HAP-1 (cell line): Measurements from ENCODE around the gene SEC23B.
A peak's percentile ranks its signal among the peaks of the same experiment; 100 is the strongest.
"Not testable (repeated sequence)": the region's sequence is repeated elsewhere in the genome, so short reads cannot be mapped to it uniquely, and the experiment has no call there.

Source experiments
- DNase-seq, 2 experiments: peaks; one replicate each; pipeline ENCODE4 v3.0.0-alpha.2; 2016 to 2020; ENCODE audit warnings: low spot score in 2 of 2
- H3K27me3 ChIP-seq: fragments of 250-450 bp; sonication (Bioruptor Pico); 2 replicates; pipeline ENCODE4 v1.5.1; 2020; ENCODE audit warnings: low read depth, mild to moderate bottlenecking, moderate library complexity
- H3K36me3 ChIP-seq: fragments of 250-450 bp; sonication (Bioruptor Pico); replicated peaks from 2 replicates; pipeline ENCODE4 v1.5.1; 2020; ENCODE audit warnings: mild to moderate bottlenecking
- H3K4me1 ChIP-seq: fragments of 250-450 bp; sonication (Bioruptor Pico); 2 replicates; pipeline ENCODE4 v1.5.1; 2020; ENCODE audit warnings: mild to moderate bottlenecking
- H3K4me3 ChIP-seq: fragments of 250-450 bp; sonication (Bioruptor Pico); 2 replicates; pipeline ENCODE4 v1.5.1; 2020; ENCODE audit warnings: mild to moderate bottlenecking, moderate library complexity
- H3K9me3 ChIP-seq: fragments of 250-450 bp; sonication (Bioruptor Pico); 2 replicates; pipeline ENCODE4 v1.5.1; 2020; ENCODE audit warnings: mild to moderate bottlenecking, moderate library complexity
- in situ Hi-C: fragments of 300-500 bp; cut with MboI; formaldehyde crosslinking; loops from 3 replicates; pipeline ENCODE4 v1.14.3; 2020; ENCODE audit warnings: low sequenced_read_pairs, inconsistent platforms, mixed read lengths

The SEC23B gene

GRCh38 chr20:18507218-18508191 lies at the start of gene SEC23B:
TSS of gene SEC23B (plus strand) at chr20:18507940. CDS start at chr20:18510836, 2,896 bp downstream.
- peaks cover 28% of the 10 kb centered on the region for H3K36me3 ChIP-seq
- H3K9me3 ChIP-seq: no peaks in the 10 kb centered on the region
- H3K4me1 ChIP-seq: peaks cover 7% of the 10 kb centered on the region
- in situ Hi-C loops: no loop called here
- H3K4me3 ChIP-seq: peak within 1 kb of the TSS; percentile 90
- no peaks in the 10 kb centered on the region for H3K27me3 ChIP-seq
- peak; percentile 97 to 98 for DNase-seq

GRCh38 chr20:18465536-18466200 lies 42.1 kb upstream of the SEC23B start:
- Histone ChIP-seq H3K36me3 (peaks cover 4% of the 10 kb centered on the region; the same call in 1 of the 2 replicates), H3K4me3 (no peak overlapping the region), H3K27me3 (no peaks in the 10 kb centered on the region), H3K9me3 (no peaks in the 10 kb centered on the region), H3K4me1 (peaks cover 15% of the 10 kb centered on the region)
- in situ Hi-C loops: no loop called here
- DNase-seq: no peak

DNA sequence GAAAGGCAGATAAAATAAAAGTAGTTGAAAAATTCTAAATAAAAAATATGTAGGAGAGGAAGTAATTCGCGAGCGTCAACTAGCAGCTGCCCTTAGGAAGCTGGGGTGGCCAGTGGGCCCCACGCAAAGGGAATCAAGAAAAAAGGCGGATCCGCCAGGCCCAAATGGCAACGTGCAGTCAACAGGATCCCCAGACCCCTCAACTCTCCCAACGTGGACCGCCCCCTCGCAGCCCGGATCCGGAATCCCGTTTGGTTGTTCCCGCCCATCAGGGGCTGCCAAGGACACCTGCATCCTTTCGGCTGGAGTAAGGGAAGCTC lies 41.2 kb upstream of the SEC23B start:
- Histone ChIP-seq H3K36me3 (peaks cover 10% of the 10 kb centered on the region), H3K9me3 (no peaks in the 10 kb centered on the region), H3K4me1 (peaks cover 15% of the 10 kb centered on the region), H3K27me3 (no peaks in the 10 kb centered on the region), H3K4me3 (peak overlapping the region; percentile 98)
- no peak for DNase-seq
- in situ Hi-C loops: no loop called here

DNA sequence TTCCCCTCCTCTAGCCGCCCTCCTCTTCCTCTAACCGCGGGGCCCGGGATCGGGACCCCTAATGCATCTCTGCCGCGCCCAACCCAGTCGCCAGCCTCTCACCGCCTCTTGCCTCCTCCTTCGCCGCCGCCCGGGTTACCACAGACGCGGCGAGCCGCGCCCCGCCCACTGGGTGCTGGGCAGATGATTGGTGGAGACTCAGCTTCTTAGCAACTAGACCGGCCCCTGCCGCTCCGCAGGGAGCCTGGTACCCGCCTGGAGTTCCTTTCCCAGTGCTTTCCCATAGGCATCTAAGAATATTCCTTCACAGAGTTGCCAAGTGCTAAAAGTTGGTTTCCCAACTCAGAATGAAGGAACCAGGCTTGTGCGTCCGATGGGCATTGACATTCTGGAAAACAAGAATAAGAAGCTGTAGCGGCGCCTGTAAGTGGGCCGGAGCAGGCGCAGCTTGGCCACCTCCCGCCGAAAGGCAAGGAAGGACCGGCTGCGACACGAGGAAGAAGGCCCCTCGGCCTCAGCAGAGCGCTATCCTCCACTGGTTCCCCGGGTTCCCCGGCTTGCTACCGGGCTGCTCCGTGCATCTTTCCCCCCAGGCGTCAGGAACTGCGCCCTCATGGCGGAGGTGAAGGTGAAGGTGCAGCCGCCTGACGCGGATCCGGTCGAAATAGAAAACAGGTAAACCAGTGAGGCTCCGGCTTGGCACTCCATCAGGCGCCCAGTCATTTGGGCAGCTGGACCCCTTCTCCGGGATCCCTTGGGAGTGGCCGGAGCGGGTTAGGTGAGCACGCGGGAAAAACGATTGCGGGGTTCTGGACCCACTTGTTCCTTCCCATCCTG lies 40.6 kb upstream of the SEC23B start, which contains the start of the genes DZANK1 and POLR3F:
Gene DZANK1, minus strand, starts transcription at position 137 of the 837 bp plus-strand sequence. CDS start 1,672 bp downstream, outside the sequence.
Gene POLR3F, plus strand, starts transcription at position 497 of the 837 bp plus-strand sequence. Its CDS starts 117 bp downstream, at position 614.
- Histone ChIP-seq H3K36me3 (peaks cover 10% of the 10 kb centered on the region), H3K27me3 (no peaks in the 10 kb centered on the region), H3K4me3 (peak within 1 kb of the TSS; percentile 98), H3K4me1 (peaks cover 15% of the 10 kb centered on the region), H3K9me3 (no peaks in the 10 kb centered on the region)
- in situ Hi-C loops: no loop called here
- DNase-seq: peak; percentile 92 to 97

DNA sequence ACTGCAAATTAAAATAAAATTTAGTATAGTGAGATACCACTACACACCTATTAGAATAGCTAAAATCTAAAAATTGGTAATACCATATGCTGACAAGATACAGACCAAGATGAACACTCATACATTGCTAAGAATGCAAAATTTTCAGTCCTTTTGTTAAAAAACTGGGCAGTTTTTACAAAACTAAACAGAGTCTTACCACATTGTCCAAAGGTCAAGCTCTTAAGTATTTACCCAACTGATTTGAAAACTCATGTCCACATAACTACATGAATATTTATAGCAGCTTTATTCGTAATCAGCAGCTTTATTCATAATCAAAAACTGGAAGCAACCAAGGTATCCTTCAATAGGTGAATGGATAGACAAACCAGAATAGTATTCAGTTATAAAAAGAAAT lies 30.5 kb upstream of the SEC23B start:
- in situ Hi-C loops: no loop called here
- peaks cover 65% of the 10 kb centered on the region for H3K36me3 ChIP-seq
- no peaks in the 10 kb centered on the region for H3K9me3 ChIP-seq

DNA sequence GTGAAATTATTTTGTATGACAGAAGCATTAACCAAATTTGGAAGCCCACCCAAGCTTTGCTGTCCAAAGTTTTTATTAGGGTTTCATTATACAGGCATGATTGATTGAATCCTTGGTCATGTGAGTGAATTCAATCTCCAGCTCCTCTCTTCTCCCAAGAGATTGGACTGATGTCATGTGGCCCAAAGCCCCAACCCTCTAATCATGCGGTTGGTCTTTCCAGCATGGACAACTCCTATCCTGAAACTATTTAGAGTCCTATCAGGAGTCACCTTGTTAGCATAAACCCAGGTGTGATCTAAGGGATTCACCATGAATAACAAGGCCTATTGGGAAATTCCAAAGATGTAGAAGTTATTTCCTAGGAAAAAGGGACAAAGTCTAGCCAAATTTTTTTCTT lies 29.9 kb upstream of the SEC23B start:
- Histone ChIP-seq H3K4me3 (no peak overlapping the region), H3K36me3 (peaks cover 69% of the 10 kb centered on the region), H3K27me3 (no peaks in the 10 kb centered on the region), H3K4me1 (no peaks in the 10 kb centered on the region), H3K9me3 (no peaks in the 10 kb centered on the region)
- in situ Hi-C loops: no loop called here
- DNase-seq: no peak

More for the DNA sequence above, 30.5 kb upstream of the SEC23B start:
- H3K27me3 ChIP-seq: no peaks in the 10 kb centered on the region
- DNase-seq: no peak
- H3K4me3 ChIP-seq: no peak overlapping the region
- H3K4me1 ChIP-seq: no peaks in the 10 kb centered on the region

DNA sequence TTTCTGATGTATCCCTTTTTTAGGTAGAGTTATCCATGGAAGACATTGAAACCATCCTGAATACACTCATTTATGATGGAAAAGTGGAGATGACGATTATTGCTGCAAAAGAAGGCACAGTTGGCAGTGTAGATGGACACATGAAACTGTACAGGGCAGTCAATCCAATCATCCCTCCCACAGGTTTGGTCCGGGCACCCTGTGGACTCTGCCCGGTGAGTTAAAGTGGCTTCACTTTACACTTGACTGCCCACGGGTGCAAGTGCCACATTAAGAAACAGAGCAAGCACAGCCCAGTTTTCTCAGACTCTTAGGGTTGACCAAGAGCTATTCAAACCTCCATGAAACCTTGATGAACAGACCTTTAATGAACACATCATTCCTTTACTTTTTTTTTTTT lies 26.1 kb upstream of the SEC23B start:
- H3K4me3 ChIP-seq: no peak overlapping the region
- H3K9me3 ChIP-seq: no peaks in the 10 kb centered on the region
- peaks cover 70% of the 10 kb centered on the region for H3K36me3 ChIP-seq
- in situ Hi-C loops: no loop called here
- no peaks in the 10 kb centered on the region for H3K27me3 ChIP-seq
- no peaks in the 10 kb centered on the region for H3K4me1 ChIP-seq
- DNase-seq: no peak

DNA sequence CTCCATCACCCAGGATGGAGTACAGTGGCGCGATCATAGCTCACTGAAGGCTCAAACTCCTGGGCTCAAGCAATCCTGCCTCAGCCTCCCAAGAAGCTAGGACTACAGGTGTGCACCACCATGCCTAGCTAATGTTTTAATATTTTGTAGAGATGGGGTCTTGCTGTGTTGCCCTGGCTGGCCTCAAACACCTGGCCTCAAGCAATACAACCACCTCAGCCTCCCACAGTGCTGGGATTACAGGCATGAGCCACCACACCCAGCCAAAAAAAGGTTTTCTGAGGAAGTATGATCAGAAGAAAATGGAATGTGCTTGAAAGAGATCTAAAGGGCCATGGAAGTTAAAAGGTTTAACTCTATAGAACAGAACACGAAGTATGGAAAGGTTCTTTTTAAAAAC lies 19.4 kb upstream of the SEC23B start:
- Histone ChIP-seq H3K4me1 (no peaks in the 10 kb centered on the region), H3K36me3 (peaks cover 47% of the 10 kb centered on the region), H3K4me3 (no peak overlapping the region), H3K27me3 (no peaks in the 10 kb centered on the region), H3K9me3 (no peaks in the 10 kb centered on the region)
- in situ Hi-C loops: no loop called here
- DNase-seq: no peak

DNA sequence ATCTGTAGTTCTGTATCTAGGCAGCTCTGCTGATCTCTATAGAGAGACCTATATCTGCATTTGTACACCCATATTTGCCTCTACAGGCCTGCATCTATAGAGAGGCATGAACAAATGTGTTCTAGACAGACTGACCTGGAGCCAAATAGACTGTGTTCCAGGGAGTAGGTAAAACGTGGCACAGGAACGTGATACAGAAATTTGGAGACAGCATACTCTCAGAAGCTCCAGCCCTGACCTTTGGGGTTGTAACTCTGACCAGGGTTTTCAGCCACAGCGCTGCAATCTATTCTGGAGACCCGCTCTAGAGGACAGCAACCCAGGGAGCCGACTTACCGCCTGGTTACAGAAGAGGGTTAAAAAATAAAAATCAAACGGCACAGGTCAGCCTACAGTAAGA lies 11.7 kb upstream of the SEC23B start:
- H3K36me3 ChIP-seq: peaks cover 15% of the 10 kb centered on the region
- H3K9me3 ChIP-seq: no peaks in the 10 kb centered on the region
- peak overlapping the region; percentile 75 for H3K4me3 ChIP-seq
- in situ Hi-C loops: no loop called here
- peaks cover 7% of the 10 kb centered on the region for H3K4me1 ChIP-seq
- no peaks in the 10 kb centered on the region for H3K27me3 ChIP-seq
- DNase-seq: peak in 1 of 2 experiments; percentile 14

DNA sequence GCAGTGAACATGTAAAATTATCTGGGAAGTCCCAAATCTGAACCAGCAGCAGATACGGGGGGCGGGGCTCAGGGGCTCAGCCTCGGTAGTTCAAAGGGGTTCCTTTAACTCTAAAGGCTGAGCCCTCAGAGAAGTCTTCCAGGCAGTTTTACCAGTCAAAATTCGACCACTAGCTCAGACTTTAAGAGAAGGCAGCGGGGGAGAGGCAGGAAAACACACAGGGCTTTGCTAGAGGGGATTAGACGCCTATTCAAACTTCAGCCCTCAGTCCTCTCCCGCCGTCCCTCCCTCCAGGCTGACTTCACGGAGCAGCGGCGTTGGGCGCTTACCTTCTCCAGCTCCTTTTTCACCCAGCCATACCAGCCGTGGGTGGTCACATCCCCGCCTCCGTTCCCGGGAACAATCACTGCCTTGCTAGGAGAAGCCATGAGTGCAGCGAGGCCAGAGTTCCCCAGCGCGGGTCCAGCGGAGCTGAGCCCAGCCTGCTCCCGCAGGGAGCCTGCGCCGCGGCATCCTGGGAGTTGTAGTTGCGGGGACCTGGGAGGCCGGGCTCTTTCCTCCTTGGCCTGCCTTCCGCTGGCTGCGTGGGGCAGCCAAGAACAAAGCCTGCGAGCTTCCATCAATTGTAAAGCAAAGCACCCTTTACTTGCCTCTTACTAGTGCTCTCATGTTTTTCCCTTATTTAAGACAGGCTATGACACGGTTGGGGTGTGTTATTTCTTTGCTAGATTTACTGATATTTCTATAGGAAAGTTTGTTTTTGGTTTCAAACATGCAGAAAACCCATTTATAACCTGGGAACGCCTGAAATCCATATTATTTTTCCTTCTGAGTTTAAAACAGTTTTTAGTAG lies 10.8 kb upstream of the SEC23B start, which contains the start of gene RBBP9:
Gene RBBP9, minus strand, starts transcription at position 486 of the 853 bp plus-strand sequence. Its CDS starts 58 bp downstream, at position 428.
- peaks cover 13% of the 10 kb centered on the region for H3K36me3 ChIP-seq
- peak within 1 kb of the TSS; percentile 75 for H3K4me3 ChIP-seq

GRCh38 chr20:18497603-18498002 lies 10.1 kb upstream of the SEC23B start:
- H3K4me1 ChIP-seq: peaks cover 7% of the 10 kb centered on the region
- H3K27me3 ChIP-seq: no peaks in the 10 kb centered on the region
- H3K4me3 ChIP-seq: peak overlapping the region; percentile 75
- H3K36me3 ChIP-seq: peaks cover 10% of the 10 kb centered on the region
- in situ Hi-C loops: no loop called here
- H3K9me3 ChIP-seq: no peaks in the 10 kb centered on the region
- no peak for DNase-seq

More for the DNA sequence above, 10.8 kb upstream of the SEC23B start, which contains the start of gene RBBP9:
- DNase-seq: peak; percentile 88 to 91
- in situ Hi-C loops: no loop called here
- H3K27me3 ChIP-seq: no peaks in the 10 kb centered on the region
- no peaks in the 10 kb centered on the region for H3K9me3 ChIP-seq
- peaks cover 7% of the 10 kb centered on the region for H3K4me1 ChIP-seq

DNA sequence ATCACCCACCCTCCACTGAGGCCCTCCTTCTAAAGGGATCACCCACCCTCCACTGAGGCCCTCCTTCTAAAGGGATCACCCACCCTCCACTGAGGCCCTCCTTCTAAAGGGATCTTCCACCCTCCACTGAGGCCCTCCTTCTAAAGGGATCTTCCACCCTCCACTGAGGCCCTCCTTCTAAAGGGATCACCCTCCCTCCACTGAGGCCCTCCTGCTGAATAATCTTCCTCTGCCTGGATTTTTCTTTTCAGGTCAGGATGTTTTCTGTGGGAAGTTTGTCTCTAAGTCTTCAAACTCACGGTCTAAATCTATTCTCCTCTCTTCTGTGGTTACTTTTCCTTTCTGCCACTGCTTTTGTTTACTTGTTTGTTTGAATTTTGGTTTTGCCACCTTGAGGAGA lies 6.1 kb upstream of the SEC23B start:
- H3K4me3 ChIP-seq, H3K36me3 ChIP-seq, H3K9me3 ChIP-seq, DNase-seq, H3K27me3 ChIP-seq, H3K4me1 ChIP-seq, in situ Hi-C loops: not testable (repeated sequence)
